Measurements from ENCODE around the gene NCAPD3.

GRCh38 chr11:134250675-134251074, 26.9 kb upstream of the NCAPD3 start:
- TF ChIP-seq CTCF (conservative IDR thresholded peaks at IDR 0.05 in 1 of 2, IDR thresholded peaks at IDR 0.05 in 1 of 2; ENCODE audit: low read depth in 1 of 2, low read length in 2 of 2) = no peak
- TF ChIP-seq EZH2 (IDR thresholded peaks at IDR 0.05; ENCODE audit: low read length, missing control alignments) = no peak

All from fibroblast of lung (primary cell).